ENCODE results near the gene PPP1R13L.
"Not testable (repeated sequence)": the region's sequence is repeated elsewhere in the genome, so short reads cannot be mapped to it uniquely, and the experiment has no call there.

The PPP1R13L gene

GRCh38 chr19:45423033-45423588 is 18.2 kb upstream of the PPP1R13L start:
- TF ChIP-seq ZNF274 (IDR thresholded peaks at IDR 0.05; ENCODE audit: low read depth, low read length) = no peak
- H3K4me3 ChIP-seq (ENCODE audit: low read length) = peak overlapping the region; percentile 65; the same call in 1 of the 2 replicates

- TF ChIP-seq ZNF274 (IDR thresholded peaks at IDR 0.05; ENCODE audit: low read depth, low read length) = no peak
- H3K4me3 ChIP-seq (ENCODE audit: low read length) = no peak overlapping the region
Observed at GRCh38 chr19:45421947-45422498, 17.2 kb upstream of the PPP1R13L start.

- TF ChIP-seq ZNF274 (IDR thresholded peaks at IDR 0.05; ENCODE audit: low read depth, low read length) = no peak
- H3K4me3 ChIP-seq (ENCODE audit: low read length) = no peak overlapping the region
Observed at GRCh38 chr19:45420871-45421270, 16.0 kb upstream of the PPP1R13L start.

GRCh38 chr19:45420356-45420755 is 15.5 kb upstream of the PPP1R13L start:
- TF ChIP-seq ZNF274 (IDR thresholded peaks at IDR 0.05; ENCODE audit: low read depth, low read length) = no peak
- H3K4me3 ChIP-seq (ENCODE audit: low read length) = no peak overlapping the region

GRCh38 chr19:45419895-45420294 is 15.0 kb upstream of the PPP1R13L start:
- no peak overlapping the region for H3K4me3 ChIP-seq (ENCODE audit: low read length)
- no peak for TF ChIP-seq ZNF274 (IDR thresholded peaks at IDR 0.05; ENCODE audit: low read depth, low read length)

GRCh38 chr19:45419396-45419795 is 14.5 kb upstream of the PPP1R13L start:
- TF ChIP-seq ZNF274 (IDR thresholded peaks at IDR 0.05; ENCODE audit: low read depth, low read length) = no peak

GRCh38 chr19:45418802-45419201 is 13.9 kb upstream of the PPP1R13L start:
- peak overlapping the region; percentile 30; the same call in 1 of the 2 replicates for H3K4me3 ChIP-seq (ENCODE audit: low read length)
- TF ChIP-seq ZNF274 (IDR thresholded peaks at IDR 0.05; ENCODE audit: low read depth, low read length) = no peak

More at GRCh38 chr19:45419396-45419795, 14.5 kb upstream of the PPP1R13L start:
- peak overlapping the region; percentile 30; the same call in 1 of the 2 replicates for H3K4me3 ChIP-seq (ENCODE audit: low read length)

GRCh38 chr19:45417151-45417550 is 12.3 kb upstream of the PPP1R13L start:
- no peak for TF ChIP-seq ZNF274 (IDR thresholded peaks at IDR 0.05; ENCODE audit: low read depth, low read length)
- no peak overlapping the region for H3K4me3 ChIP-seq (ENCODE audit: low read length)

GRCh38 chr19:45414468-45414867 is 9.6 kb upstream of the PPP1R13L start:
- no peak for TF ChIP-seq ZNF274 (IDR thresholded peaks at IDR 0.05; ENCODE audit: low read depth, low read length)
- no peak overlapping the region for H3K4me3 ChIP-seq (ENCODE audit: low read length)

- no peak for TF ChIP-seq ZNF274 (IDR thresholded peaks at IDR 0.05; ENCODE audit: low read depth, low read length)
- no peak overlapping the region for H3K4me3 ChIP-seq (ENCODE audit: low read length)
Observed at GRCh38 chr19:45413497-45413896, 8.6 kb upstream of the PPP1R13L start.

- not testable (repeated sequence) for H3K4me3 ChIP-seq (ENCODE audit: low read length)
Observed at GRCh38 chr19:45410330-45410729, 5.5 kb upstream of the PPP1R13L start.

GRCh38 chr19:45409557-45409920 is 4.7 kb upstream of the PPP1R13L start:
- H3K4me3 ChIP-seq (ENCODE audit: low read length) = no peak overlapping the region
- TF ChIP-seq ZNF274 (IDR thresholded peaks at IDR 0.05; ENCODE audit: low read depth, low read length) = no peak

GRCh38 chr19:45408830-45409556 is 4.1 kb upstream of the PPP1R13L start:
- no peak for TF ChIP-seq ZNF274 (IDR thresholded peaks at IDR 0.05; ENCODE audit: low read depth, low read length)
- H3K4me3 ChIP-seq (ENCODE audit: low read length) = no peak overlapping the region

- TF ChIP-seq ZNF274 (IDR thresholded peaks at IDR 0.05; ENCODE audit: low read depth, low read length) = no peak
- H3K4me3 ChIP-seq (ENCODE audit: low read length) = no peak overlapping the region
Observed at GRCh38 chr19:45408121-45408520, 3.3 kb upstream of the PPP1R13L start.

GRCh38 chr19:45407585-45407984 is 2.7 kb upstream of the PPP1R13L start:
- H3K4me3 ChIP-seq (ENCODE audit: low read length) = not testable (repeated sequence)

GRCh38 chr19:45407091-45407375 is 2.2 kb upstream of the PPP1R13L start:
- no peak for TF ChIP-seq ZNF274 (IDR thresholded peaks at IDR 0.05; ENCODE audit: low read depth, low read length)
- peak overlapping the region; percentile 91 for H3K4me3 ChIP-seq (ENCODE audit: low read length)
